ENCODE measurements around the gene CDT1.
A peak's percentile ranks its signal among the peaks of the same experiment; 100 is the strongest.
"Not testable (repeated sequence)": the region's sequence is repeated elsewhere in the genome, so short reads cannot be mapped to it uniquely, and the experiment has no call there.

CDT1 gene

GRCh38 chr16:88769617-88770460, 33.8 kb upstream of the CDT1 start:
- no peak for DNase-seq

GRCh38 chr16:88770461-88771293, 32.9 kb upstream of the CDT1 start:
- no peak for DNase-seq

- DNase-seq: no peak
Observed at GRCh38 chr16:88771294-88771772, 32.3 kb upstream of the CDT1 start.

- DNase-seq: not testable (repeated sequence)
Observed at GRCh38 chr16:88771781-88772180, 31.8 kb upstream of the CDT1 start.

GRCh38 chr16:88772871-88773811, 30.4 kb upstream of the CDT1 start:
- peak; percentile 32 for DNase-seq

- no peak for DNase-seq
Observed at GRCh38 chr16:88773812-88774291, 29.7 kb upstream of the CDT1 start.

- no peak for DNase-seq
Observed at GRCh38 chr16:88774544-88775393, 28.8 kb upstream of the CDT1 start.

GRCh38 chr16:88775825-88776224, 27.8 kb upstream of the CDT1 start:
- no peak for DNase-seq

GRCh38 chr16:88777471-88778270, 25.9 kb upstream of the CDT1 start:
- DNase-seq: no peak

GRCh38 chr16:88778271-88778525, 25.4 kb upstream of the CDT1 start:
- no peak for DNase-seq

- no peak for DNase-seq
Observed at GRCh38 chr16:88778541-88779065, 25.0 kb upstream of the CDT1 start.

- no peak for DNase-seq
Observed at GRCh38 chr16:88779406-88780141, 24.0 kb upstream of the CDT1 start.

GRCh38 chr16:88780142-88781062, 23.2 kb upstream of the CDT1 start:
- DNase-seq: no peak

GRCh38 chr16:88781140-88782077, 22.2 kb upstream of the CDT1 start:
- DNase-seq: no peak

- DNase-seq: peak; percentile 22
Observed at GRCh38 chr16:88782454-88783390, 20.9 kb upstream of the CDT1 start.

- DNase-seq: peak; percentile 67
Observed at GRCh38 chr16:88783391-88784073, 20.1 kb upstream of the CDT1 start.

Data from midbrain (tissue), 1 donor.